GM10266 (cell line): ENCODE data around the gene RSBN1.
A peak's percentile ranks its signal among the peaks of the same experiment; 100 is the strongest.

Experiments used
- DNase-seq: peaks from one replicate; pipeline ENCODE4 v3.0.0; 2012; ENCODE audit errors: extremely low spot score
- CTCF ChIP-seq: IDR thresholded peaks from 2 replicates; pipeline ENCODE4 v1.5.1; 2012; ENCODE audit warnings: mild to moderate bottlenecking, low read depth; ENCODE audit not compliant: control insufficient read depth, insufficient read depth; ENCODE audit errors: missing control alignments

RSBN1 gene

GRCh38 chr1:113836534-113836933 is 24.3 kb upstream of the RSBN1 start:
- no peak for TF ChIP-seq CTCF
- no peak for DNase-seq

- TF ChIP-seq CTCF: no peak
- peak; percentile 17 for DNase-seq
Observed at GRCh38 chr1:113835686-113836290, 23.5 kb upstream of the RSBN1 start.

DNA sequence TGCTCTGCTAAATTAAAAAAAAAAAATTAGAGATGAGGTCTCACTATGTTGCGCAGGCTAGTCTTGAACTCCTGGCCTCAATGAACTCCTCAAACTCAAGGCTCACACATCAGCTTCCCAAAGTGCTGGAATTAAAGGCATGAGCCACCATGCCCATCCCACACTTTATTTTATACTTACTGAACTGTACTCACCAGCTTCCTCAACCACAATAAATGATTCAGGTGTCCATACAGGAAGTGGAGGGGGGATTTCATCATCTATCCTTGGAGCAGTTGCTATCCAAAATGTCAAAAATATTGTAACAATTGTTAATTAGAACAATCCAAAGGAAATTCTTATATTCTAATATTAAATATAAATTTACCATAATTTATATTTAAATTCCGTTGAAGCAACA is 22.4 kb upstream of the RSBN1 start:
- no peak for DNase-seq
- no peak for TF ChIP-seq CTCF

GRCh38 chr1:113830039-113830438 is 17.8 kb upstream of the RSBN1 start:
- TF ChIP-seq CTCF: no peak
- DNase-seq: no peak

DNA sequence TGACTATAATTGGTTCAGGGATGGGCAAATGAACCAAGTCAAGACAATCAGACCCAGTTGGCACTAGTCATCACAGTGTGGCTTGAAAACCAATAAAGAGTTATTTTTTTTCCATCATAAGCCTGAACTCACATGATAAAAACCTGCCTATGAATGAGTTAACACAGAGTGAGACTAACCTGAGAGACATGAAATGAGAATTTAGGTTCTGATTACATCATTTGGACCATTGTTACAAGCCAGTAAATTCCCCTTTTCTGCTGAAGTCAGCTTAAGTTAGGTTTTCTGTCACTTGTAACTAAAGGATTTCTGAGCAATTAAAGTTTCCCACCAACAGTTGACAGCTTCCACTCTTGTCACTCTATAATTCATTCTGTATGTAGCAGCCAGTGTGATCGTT is 9.6 kb upstream of the RSBN1 start:
- DNase-seq: no peak
- TF ChIP-seq CTCF: no peak

DNA sequence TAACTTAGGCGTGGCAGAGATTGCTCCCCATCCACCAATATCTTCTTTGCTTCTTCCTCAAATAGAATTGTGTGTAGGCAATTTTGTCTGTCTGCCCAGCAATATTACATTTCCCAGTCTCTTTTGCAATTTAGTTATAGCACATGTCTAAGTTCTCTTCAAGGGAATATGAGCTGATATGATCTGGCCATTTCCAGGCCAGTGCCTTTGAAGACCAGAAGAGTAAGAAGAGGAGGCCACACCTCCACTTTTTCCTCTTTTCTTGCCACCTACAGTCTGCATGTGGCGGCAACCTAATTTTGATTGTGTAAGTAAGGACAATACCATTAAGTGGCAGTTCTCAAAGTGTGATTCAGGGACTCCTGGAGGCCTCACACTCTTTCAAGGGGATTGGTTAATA is 6.3 kb upstream of the RSBN1 start:
- no peak for TF ChIP-seq CTCF
- DNase-seq: no peak

- TF ChIP-seq CTCF: no peak
- no peak for DNase-seq
Observed at GRCh38 chr1:113813218-113813617, 942 bp upstream of the RSBN1 start.
